GM23248 (cell line): ENCODE measurements around the gene MSX1.

Source experiments
- EZH2 ChIP-seq: fragments of 200-600 bp; sonication (generic); IDR thresholded peaks from 2 replicates; pipeline ENCODE4 v1.6.1; 2018; ENCODE audit warnings: antibody characterized with exemption, mild to moderate bottlenecking; ENCODE audit not compliant: insufficient read depth, poor library complexity, severe bottlenecking
- EZH2phosphoT487 ChIP-seq: fragments of 200-600 bp; sonication (generic); IDR thresholded peaks from 2 replicates; pipeline ENCODE4 v1.6.1; 2018; ENCODE audit warnings: antibody characterized with exemption, moderate library complexity, mild to moderate bottlenecking, low read depth; ENCODE audit not compliant: insufficient read depth

GRCh38 chr4:4858527-4859324 lies 739 bp upstream of the MSX1 start:
- TF ChIP-seq EZH2 (no peak), EZH2phosphoT487 (no peak)
